ENCODE data around the gene ATAD2B.
"Not testable (repeated sequence)": the region's sequence is repeated elsewhere in the genome, so short reads cannot be mapped to it uniquely, and the experiment has no call there.

Gene ATAD2B

GRCh38 chr2:23926750-23927571 lies at the start of gene ATAD2B:
Gene ATAD2B, minus strand, starts transcription at chr2:23927123. Its CDS starts 353 bp downstream, at chr2:23926770.
- peak; percentile 96 for DNase-seq (ENCODE audit: low spot score)

- DNase-seq (ENCODE audit: low spot score): no peak
Measured at GRCh38 chr2:23967846-23968245, 40.9 kb upstream of the ATAD2B start.

GRCh38 chr2:23954325-23955014 lies 27.5 kb upstream of the ATAD2B start:
- DNase-seq (ENCODE audit: low spot score): no peak

GRCh38 chr2:23953625-23954024 lies 26.7 kb upstream of the ATAD2B start:
- DNase-seq (ENCODE audit: low spot score): no peak

- DNase-seq (ENCODE audit: low spot score): not testable (repeated sequence)
Measured at GRCh38 chr2:23952558-23952957, 25.6 kb upstream of the ATAD2B start.

GRCh38 chr2:23947350-23947749 lies 20.4 kb upstream of the ATAD2B start:
- DNase-seq (ENCODE audit: low spot score): no peak

- no peak for DNase-seq (ENCODE audit: low spot score)
Measured at GRCh38 chr2:23944976-23945375, 18.1 kb upstream of the ATAD2B start.

- no peak for DNase-seq (ENCODE audit: low spot score)
Measured at GRCh38 chr2:23944527-23944926, 17.6 kb upstream of the ATAD2B start.

- DNase-seq (ENCODE audit: low spot score): no peak
Measured at GRCh38 chr2:23943666-23944065, 16.7 kb upstream of the ATAD2B start.

- no peak for DNase-seq (ENCODE audit: low spot score)
Measured at GRCh38 chr2:23941644-23942043, 14.7 kb upstream of the ATAD2B start.

GRCh38 chr2:23940718-23941620 lies 14.0 kb upstream of the ATAD2B start:
- DNase-seq (ENCODE audit: low spot score): peak; percentile 44

GRCh38 chr2:23939987-23940717 lies 13.2 kb upstream of the ATAD2B start, which contains the start of gene UBXN2A:
Gene UBXN2A, plus strand, starts transcription at chr2:23940463. Its CDS starts 17,852 bp downstream, at chr2:23958315.
- DNase-seq (ENCODE audit: low spot score): peak; percentile 70

- DNase-seq (ENCODE audit: low spot score): no peak
Measured at GRCh38 chr2:23934259-23934658, 7.3 kb upstream of the ATAD2B start.

- DNase-seq (ENCODE audit: low spot score): no peak
Measured at GRCh38 chr2:23926290-23926749, 603 bp downstream of the ATAD2B start.

- DNase-seq (ENCODE audit: low spot score): peak; percentile 68
Measured at GRCh38 chr2:23925702-23926289, 1.1 kb downstream of the ATAD2B start.

- DNase-seq (ENCODE audit: low spot score): no peak
Measured at GRCh38 chr2:23924589-23925359, 2.1 kb downstream of the ATAD2B start.

- no peak for DNase-seq (ENCODE audit: low spot score)
Measured at GRCh38 chr2:23918837-23919489, 8.0 kb downstream of the ATAD2B start.

GRCh38 chr2:23916727-23917405 lies 10.1 kb downstream of the ATAD2B start:
- DNase-seq (ENCODE audit: low spot score): peak; percentile 25

GRCh38 chr2:23915327-23915726 lies 11.6 kb downstream of the ATAD2B start:
- no peak for DNase-seq (ENCODE audit: low spot score)

Data from CD4-positive, alpha-beta T cell treated with Interleukin-2 at 100 ng/mL for 4 hours (primary cell).